Spleen (tissue), 11 donors: Measurements from ENCODE around the gene IL17REL. TPM values are rescaled to one million over a fixed set of nuclear protein-coding genes. Genes with fewer than 3 reads are reported as not detected.
A peak's percentile ranks its signal among the peaks of the same experiment; 100 is the strongest.

Experiments
- DNase-seq: peaks from one replicate; pipeline ENCODE4 v3.0.0-alpha.2; 2020
- H3K27ac ChIP-seq, 8 donors: fragments of 200-600 bp; sonication (generic) in 7 of 8; 1 replicate in 4 of 8; 2 replicates in 4 of 8; pipeline versions ENCODE4 v1.5.0 to v1.8.0; 2016 to 2021; ENCODE audit warnings: inconsistent platforms in 4 of 8, mild to moderate bottlenecking in 4 of 8, moderate library complexity in 1 of 8
- H3K27me3 ChIP-seq, 7 donors: fragments of 200-600 bp; sonication (generic) in 6 of 7; replicated peaks in 1 of 7; 1 replicate in 4 of 7; 2 replicates in 3 of 7; pipeline versions ENCODE4 v1.5.0 to v1.8.0; 2016 to 2021; ENCODE audit warnings: inconsistent platforms in 3 of 7, mild to moderate bottlenecking in 1 of 7
- H3K36me3 ChIP-seq, 6 donors: fragments of 200-600 bp; sonication (generic) in 5 of 6; 1 replicate in 4 of 6; 2 replicates in 2 of 6; pipeline versions ENCODE4 v1.5.0 to v1.8.0; 2016 to 2021; ENCODE audit warnings: inconsistent platforms in 2 of 6
- H3K4me1 ChIP-seq, 6 donors: fragments of 200-600 bp; sonication (generic) in 5 of 6; 1 replicate in 3 of 6; 2 replicates in 3 of 6; pipeline versions ENCODE4 v1.5.0 to v1.8.0; 2016 to 2021; ENCODE audit warnings: inconsistent platforms in 3 of 6
- H3K4me3 ChIP-seq, 8 donors: fragments of 200-600 bp; sonication (generic) in 7 of 8; 1 replicate in 4 of 8; 2 replicates in 4 of 8; pipeline versions ENCODE4 v1.5.0 to v1.8.0; 2016 to 2021; ENCODE audit warnings: inconsistent platforms in 4 of 8, mild to moderate bottlenecking in 4 of 8, moderate library complexity in 2 of 8
- H3K9me3 ChIP-seq, 8 donors: fragments of 200-600 bp; sonication (generic) in 7 of 8; 1 replicate in 4 of 8; 2 replicates in 4 of 8; pipeline versions ENCODE4 v1.5.0 to v1.8.0; 2016 to 2021; ENCODE audit warnings: inconsistent platforms in 4 of 8
- POLR2A ChIP-seq, 3 donors: fragments of 450-650 bp; IDR thresholded peaks; one replicate each; pipeline ENCODE4 v1.5.1; 2017; ENCODE audit warnings: antibody characterized with exemption in 3 of 3, mild to moderate bottlenecking in 1 of 3
- POLR2AphosphoS5 ChIP-seq, 3 donors: sonication (generic); formaldehyde crosslinking; IDR thresholded peaks; one replicate each; pipeline ENCODE4 v1.5.1; 2017; ENCODE audit warnings: antibody characterized with exemption in 3 of 3
- WGBS, 5 donors: extraction: QIAGEN DNeasy Blood & Tissue Kit in 3 of 5; methylation state at CpG; one replicate each; pipeline versions ENCODE4 v1.1.5 to v1.1.7; 2013 to 2018; 5-methylcytosine and 5-hydroxymethylcytosine counted together
- intact Hi-C: fragments of 100-400 bp; cut with DNase I; formaldehyde crosslinking; loops from one replicate; pipeline ENCODE4 v1.15.0; 2023; ENCODE audit warnings: low total_unique reads
- polyA plus RNA-seq, 3 donors: library from polyadenylated mRNA; stranded (reverse); fragments of 200-250 nt; gene quantifications; one replicate each; pipeline ENCODE4 v1.2.1, GENCODE V29; 2013
- total RNA-seq, 7 donors: library from RNA; depleted of rRNA in 3 of 7; stranded (reverse); fragments of >200 nt in 3 of 7; fragmentation: NEBNext Ultra II Directional in 4 of 7; extraction: Animal tissue kit (Norgen Biotek cat#: 25700) in 4 of 7; gene quantifications; one replicate each; pipeline versions ENCODE4 v1.1.0 to v1.2.1, GENCODE V29; 2016 to 2021
- TF ChIP-seq, protein P1 (sequence below), 11 experiments: fragments of 200-600 bp in 7 of 11; fragments of 450-650 bp in 4 of 11; sonication (generic) in 4 of 11; IDR thresholded peaks in 8 of 11; conservative IDR thresholded peaks in 3 of 11; 1 replicate in 7 of 11; 2 replicates in 4 of 11; pipeline versions ENCODE4 v1.4.0 to v1.8.0; 2016 to 2021; ENCODE audit warnings: antibody characterized with exemption in 11 of 11, inconsistent platforms in 4 of 11, mild to moderate bottlenecking in 1 of 11
- donor health status: healthy with polysubstance abuse.
- donor health status: DM: no; HTN: no; CAD: no; lungs with moderate emphysema.
- donor health status: DM: no; HTN: no; CAD: no.
- donor health status: Bipolar disorder and iron deficiency.
- donor health status: healthy.
- donor health status: DM: no; HTN: no; CAD: no.
- donor health status: DM: yes; HTN: yes; CAD: no.

IL17REL gene
- total and polyA plus RNA-seq, 10 donors: 0.21 to 1.9 (median 0.83) TPM

DNA sequence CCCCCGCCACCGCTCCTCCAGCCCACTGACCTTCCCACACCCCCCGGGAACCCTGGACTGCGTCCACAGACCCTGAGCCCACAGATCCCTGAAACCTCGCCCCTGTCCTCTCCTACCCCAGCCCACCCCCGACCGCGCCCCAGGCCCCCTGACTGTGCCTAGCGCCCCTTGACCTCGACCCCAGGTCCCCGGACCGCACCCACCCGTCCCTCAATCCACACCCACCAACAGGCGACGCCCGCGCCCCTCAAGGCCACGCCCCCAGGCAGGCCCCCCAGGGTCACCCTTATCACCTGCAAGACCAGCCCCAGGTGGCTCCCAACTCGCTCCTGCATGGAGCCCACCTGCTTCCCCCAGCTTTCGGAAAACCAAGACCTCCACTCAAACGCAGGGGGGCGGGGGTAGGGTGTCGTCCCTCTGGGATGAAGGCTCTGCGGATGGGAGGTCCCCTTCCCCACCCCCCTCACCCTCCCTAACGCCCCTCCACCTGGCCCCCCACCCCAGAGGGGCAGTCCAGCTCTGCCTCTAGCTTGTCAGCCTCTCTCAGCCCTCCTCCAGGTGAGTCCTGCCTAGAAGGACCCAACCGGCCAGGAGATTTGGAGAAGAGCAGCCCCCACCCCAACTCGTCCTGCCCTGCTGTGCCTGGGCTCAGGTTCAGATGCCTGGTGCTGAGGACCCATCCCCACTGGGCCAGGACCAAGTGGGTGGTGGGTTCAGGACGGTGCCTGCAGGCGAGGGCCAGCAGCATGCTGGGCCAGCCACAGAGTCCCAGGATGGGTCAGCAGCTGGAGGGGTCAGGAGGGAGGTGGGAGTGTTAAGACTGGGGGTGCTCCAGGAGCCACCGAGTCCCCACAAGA lies 3.1 kb upstream of the IL17REL start:
- TF ChIP-seq POLR2AphosphoS5 (IDR thresholded peaks at IDR 0.05): no peak
- TF ChIP-seq POLR2A (IDR thresholded peaks at IDR 0.05): no peak
- TF ChIP-seq, protein P1, sequence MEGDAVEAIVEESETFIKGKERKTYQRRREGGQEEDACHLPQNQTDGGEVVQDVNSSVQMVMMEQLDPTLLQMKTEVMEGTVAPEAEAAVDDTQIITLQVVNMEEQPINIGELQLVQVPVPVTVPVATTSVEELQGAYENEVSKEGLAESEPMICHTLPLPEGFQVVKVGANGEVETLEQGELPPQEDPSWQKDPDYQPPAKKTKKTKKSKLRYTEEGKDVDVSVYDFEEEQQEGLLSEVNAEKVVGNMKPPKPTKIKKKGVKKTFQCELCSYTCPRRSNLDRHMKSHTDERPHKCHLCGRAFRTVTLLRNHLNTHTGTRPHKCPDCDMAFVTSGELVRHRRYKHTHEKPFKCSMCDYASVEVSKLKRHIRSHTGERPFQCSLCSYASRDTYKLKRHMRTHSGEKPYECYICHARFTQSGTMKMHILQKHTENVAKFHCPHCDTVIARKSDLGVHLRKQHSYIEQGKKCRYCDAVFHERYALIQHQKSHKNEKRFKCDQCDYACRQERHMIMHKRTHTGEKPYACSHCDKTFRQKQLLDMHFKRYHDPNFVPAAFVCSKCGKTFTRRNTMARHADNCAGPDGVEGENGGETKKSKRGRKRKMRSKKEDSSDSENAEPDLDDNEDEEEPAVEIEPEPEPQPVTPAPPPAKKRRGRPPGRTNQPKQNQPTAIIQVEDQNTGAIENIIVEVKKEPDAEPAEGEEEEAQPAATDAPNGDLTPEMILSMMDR (IDR thresholded peaks at IDR 0.05 in 8 of 11, conservative IDR thresholded peaks at IDR 0.05 in 3 of 11): no peak
- H3K27me3 ChIP-seq: peaks cover 2 to 74% (median 56%) of the 10 kb centered on the region in 7 donors

DNA sequence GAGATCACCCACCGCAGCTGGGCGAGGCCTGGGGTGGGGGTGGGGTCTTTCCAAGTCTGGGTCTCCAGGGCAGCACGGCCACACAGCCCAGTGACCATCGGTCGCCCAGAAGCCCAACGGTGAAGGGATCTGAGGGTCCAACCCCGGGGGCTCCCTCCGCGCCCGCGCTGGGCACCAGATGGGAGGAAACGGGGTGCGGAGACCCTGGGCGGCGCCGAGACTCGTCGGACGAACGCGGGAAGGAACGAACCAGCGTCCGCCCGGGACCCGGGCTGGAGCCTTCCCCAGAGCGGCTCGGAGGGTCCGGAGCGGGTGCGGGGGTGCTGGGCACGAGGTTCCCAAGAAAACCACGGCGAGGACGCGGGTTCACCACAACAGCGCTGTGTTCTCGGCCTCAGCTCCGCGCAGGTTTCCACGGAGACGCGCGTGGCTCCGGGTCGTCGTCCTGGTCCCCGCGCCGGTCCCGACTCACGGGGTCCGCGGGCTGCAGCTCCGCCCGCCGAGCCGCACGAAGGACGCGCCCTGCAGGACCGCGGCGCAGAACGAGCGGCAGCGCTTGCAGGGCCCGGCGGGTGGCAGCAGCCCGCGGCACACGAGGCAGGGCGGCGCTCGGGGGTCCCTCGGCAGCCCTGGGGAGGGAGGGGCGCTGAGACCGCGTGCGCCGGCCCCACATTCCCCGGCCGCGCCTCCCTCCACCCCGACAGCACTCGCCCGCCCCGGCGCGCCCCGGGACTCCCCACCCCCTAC lies 2.3 kb upstream of the IL17REL start:
- Histone ChIP-seq H3K4me1 (peaks cover 2 to 83% (median 58%) of the 10 kb centered on the region in 6 donors), H3K4me3 (peak overlapping the region in 6 of 8 donors; percentile 6 to 60 (median 13)), H3K9me3 (no peaks in the 10 kb centered on the region), H3K36me3 (no peaks in the 10 kb centered on the region), H3K27me3 (peaks cover 2 to 83% (median 64%) of the 10 kb centered on the region in 7 donors), H3K27ac (no peak overlapping the region)
- DNase-seq: peak; percentile 70
- TF ChIP-seq POLR2AphosphoS5 (IDR thresholded peaks at IDR 0.05) (no peak), POLR2A (IDR thresholded peaks at IDR 0.05) (no peak)
- TF ChIP-seq, protein P1 (IDR thresholded peaks at IDR 0.05 in 8 of 11, conservative IDR thresholded peaks at IDR 0.05 in 3 of 11): no peak
- 2 to 5% (median 5%) methylated on average over 48 to 91 of the region's 91 CpGs; no CpG with 5 or more reads in 1 of the 5 donors for WGBS, 5 donors
- intact Hi-C loops: no loop called here

More for the DNA sequence above, 3.1 kb upstream of the IL17REL start:
- DNase-seq: peak; percentile 63
- intact Hi-C loops: no loop called here
- Histone ChIP-seq H3K9me3 (no peaks in the 10 kb centered on the region), H3K4me3 (peak overlapping the region in 1 of 8 donors; percentile 60), H3K27ac (no peak overlapping the region), H3K4me1 (peaks cover 0 to 74% (median 50%) of the 10 kb centered on the region in 6 donors), H3K36me3 (no peaks in the 10 kb centered on the region)
- WGBS, 5 donors: 55 to 64% (median 55%) methylated on average over 22 to 30 of the region's 30 CpGs

DNA sequence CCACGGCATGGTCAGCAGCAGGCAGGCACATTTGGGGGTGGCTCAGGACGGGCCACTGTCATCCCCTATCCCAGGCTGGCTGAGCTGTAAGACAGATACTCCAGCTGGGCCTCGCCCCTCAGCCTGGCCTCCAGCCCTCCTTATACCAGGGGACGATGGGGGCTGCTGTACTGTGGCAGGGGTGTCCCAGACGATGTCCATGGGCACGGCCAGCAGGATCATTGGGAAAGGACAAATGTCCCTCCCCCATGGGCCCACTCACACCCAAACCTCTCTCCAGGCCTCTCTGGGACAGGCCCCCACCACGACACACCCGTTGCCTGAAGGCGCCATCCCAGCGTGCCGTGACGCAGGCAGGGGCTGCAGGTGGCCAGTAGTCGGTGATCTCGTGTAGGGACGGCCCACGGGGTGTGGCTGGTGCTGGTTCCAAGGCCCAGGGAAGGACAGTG lies 1.5 kb upstream of the IL17REL start:
- Histone ChIP-seq H3K36me3 (no peaks in the 10 kb centered on the region), H3K27me3 (peaks cover 2 to 90% (median 66%) of the 10 kb centered on the region in 7 donors), H3K27ac (no peak overlapping the region), H3K4me1 (peaks cover 2 to 85% (median 58%) of the 10 kb centered on the region in 6 donors), H3K9me3 (no peaks in the 10 kb centered on the region), H3K4me3 (peak overlapping the region in 2 of 8 donors; percentile 6 to 60)
- no peak for DNase-seq
- WGBS, 5 donors: 67 to 88% (median 74%) methylated on average over 5 to 16 of the region's 16 CpGs
- intact Hi-C loops: no loop called here
- TF ChIP-seq POLR2A (IDR thresholded peaks at IDR 0.05) (no peak), POLR2AphosphoS5 (IDR thresholded peaks at IDR 0.05) (no peak)

DNA sequence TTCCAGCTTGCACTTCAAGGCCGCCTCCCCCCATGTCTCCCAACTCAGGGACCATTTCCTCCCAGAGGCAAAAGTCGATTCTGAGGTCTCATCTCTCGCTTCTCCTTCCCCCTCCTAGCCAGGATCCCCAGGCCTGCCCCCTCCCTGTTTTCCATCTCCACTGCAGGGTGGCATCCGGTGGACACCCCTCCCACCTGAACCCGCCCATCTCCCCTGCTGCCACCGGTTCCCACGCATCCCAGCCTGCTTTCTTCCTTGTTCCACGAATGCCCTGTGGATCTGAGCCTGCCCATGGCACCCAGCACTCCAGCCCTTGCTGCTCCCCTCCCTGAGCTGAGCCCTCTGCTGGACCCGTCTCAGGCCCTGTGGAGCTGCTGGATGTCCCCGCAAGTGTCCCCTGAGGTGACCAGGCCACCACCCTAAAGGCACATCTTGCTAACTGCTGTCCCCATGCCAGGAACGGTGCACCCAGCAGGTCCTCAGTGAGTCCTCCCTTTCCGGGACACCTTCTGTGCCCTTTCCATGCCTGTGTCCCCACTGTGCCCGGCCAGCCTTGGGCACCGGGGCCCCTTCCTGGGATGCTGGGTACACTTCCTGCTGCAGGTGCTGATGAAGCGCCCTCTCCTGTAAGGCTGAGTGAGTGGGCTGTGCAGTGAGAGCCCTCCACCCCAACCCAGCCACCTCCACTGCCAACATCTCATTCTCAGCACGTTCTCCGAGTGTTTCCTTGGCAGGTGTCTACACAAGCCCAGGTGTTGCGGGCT lies 936 bp downstream of the IL17REL start:
- Histone ChIP-seq H3K4me1 (peaks cover 2 to 63% (median 45%) of the 10 kb centered on the region in 6 donors), H3K27ac (peak overlapping the region in 1 of 8 donors; percentile 30), H3K4me3 (peak overlapping the region in 1 of 8 donors; percentile 61), H3K9me3 (no peaks in the 10 kb centered on the region), H3K27me3 (peaks cover 2 to 77% (median 66%) of the 10 kb centered on the region in 7 donors), H3K36me3 (no peaks in the 10 kb centered on the region)
- TF ChIP-seq POLR2A (IDR thresholded peaks at IDR 0.05): no peak
- TF ChIP-seq, protein P1 (IDR thresholded peaks at IDR 0.05 in 8 of 11, conservative IDR thresholded peaks at IDR 0.05 in 3 of 11): no peak
- TF ChIP-seq POLR2AphosphoS5 (IDR thresholded peaks at IDR 0.05): no peak
- 44 to 68% (median 56%) methylated on average over 14 to 18 of the region's 18 CpGs for WGBS, 5 donors
- no peak for DNase-seq
- intact Hi-C loops: no loop called here
